GM18907 (cell line): ENCODE data around the gene ARHGAP35.

Source experiments
- ATAC-seq: cut with Tn5 transposase; IDR thresholded peaks from one replicate; pipeline ENCODE4 v1.9.1; 2021; ENCODE audit warnings: mild to moderate bottlenecking, moderate library complexity; ENCODE audit not compliant: unreplicated experiment

ARHGAP35 gene

GRCh38 chr19:46901701-46902401 is 41.1 kb downstream of the ARHGAP35 start:
- no peak for ATAC-seq

GRCh38 chr19:46902402-46902766 is 41.6 kb downstream of the ARHGAP35 start:
- no peak for ATAC-seq

- ATAC-seq = no peak
These were observed 42.7 kb downstream of the ARHGAP35 start for GRCh38 chr19:46903458-46903857.

GRCh38 chr19:46904114-46905060 is 43.6 kb downstream of the ARHGAP35 start:
- ATAC-seq = no peak

- no peak for ATAC-seq
These were observed 45.4 kb downstream of the ARHGAP35 start for GRCh38 chr19:46906221-46906620.

- no peak for ATAC-seq
These were observed 47.1 kb downstream of the ARHGAP35 start for GRCh38 chr19:46907880-46908279.

- no peak for ATAC-seq
These were observed 48.6 kb downstream of the ARHGAP35 start for GRCh38 chr19:46909356-46909755.
